Measurements from ENCODE around the gene RAB33B. TPM values are rescaled to one million over a fixed set of nuclear protein-coding genes. Genes with fewer than 3 reads are reported as not detected.

Gene RAB33B
- polyA plus RNA-seq, 6 donors from 2014 or later: 7.8 to 15.3 (median 12.8) TPM

DNA sequence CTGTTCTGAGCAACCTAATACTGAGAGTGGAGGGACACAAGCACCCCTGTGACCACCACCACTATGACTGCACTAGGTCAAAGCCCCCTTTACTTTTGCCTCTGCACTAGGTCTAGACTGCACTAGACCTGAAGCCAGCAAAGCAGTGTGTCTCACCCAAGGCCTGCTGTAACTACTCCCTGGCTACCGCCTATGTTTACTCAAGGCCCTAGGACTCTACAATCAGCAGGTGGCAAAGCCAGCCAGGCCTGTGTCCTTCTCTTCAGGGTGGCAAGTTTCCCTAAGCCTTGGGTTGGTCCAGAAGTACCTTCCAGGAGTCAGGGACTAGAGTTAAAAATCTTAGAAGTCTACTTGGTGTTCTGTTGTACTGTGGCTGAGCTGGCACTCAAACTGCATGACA lies 15.9 kb downstream of the RAB33B start:
- Mint-ChIP-seq H3K27ac (peak overlapping the region in 1 of 6 donors; percentile 30), H3K9me3 (peaks cover 6 to 30% (median 17%) of the 10 kb centered on the region in 7 donors), H3K4me1 (peaks cover 30 to 50% (median 40%) of the 10 kb centered on the region in 3 donors), H3K4me3 (no peak overlapping the region), H3K27me3 (no peaks in the 10 kb centered on the region), H3K36me3 (peaks cover 25 to 35% of the 10 kb centered on the region in 2 donors)
- ATAC-seq (ENCODE audit: low read depth in 2 of 2): no peak
- DNase-seq: no peak

DNA sequence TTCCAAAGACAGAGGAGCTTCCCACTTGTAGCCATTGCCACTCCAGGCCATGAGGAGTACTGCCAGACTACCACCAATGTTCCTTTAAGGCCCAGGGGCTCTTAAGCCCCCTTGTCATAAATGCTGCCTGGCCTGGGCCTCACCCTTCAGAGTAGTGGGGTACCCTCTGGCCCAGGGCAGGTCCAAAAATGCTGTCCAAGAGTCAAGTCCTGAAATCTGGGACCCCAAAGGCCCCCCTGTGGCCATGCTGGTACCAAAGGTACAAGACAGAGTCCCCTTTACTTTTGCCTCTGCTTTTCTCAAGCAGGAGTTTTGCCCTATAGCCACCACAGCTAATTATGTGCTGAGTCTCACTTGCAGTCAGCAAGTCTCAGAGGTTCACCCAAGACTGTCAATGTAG lies 16.4 kb downstream of the RAB33B start:
- DNase-seq (no peak), ATAC-seq (ENCODE audit: low read depth in 2 of 2) (no peak)
- Mint-ChIP-seq H3K4me3 (peak overlapping the region in 2 of 8 donors; percentile 60 to 69), H3K4me1 (peaks cover 30 to 47% (median 40%) of the 10 kb centered on the region in 3 donors), H3K27me3 (no peaks in the 10 kb centered on the region), H3K27ac (peak overlapping the region in 2 of 6 donors; percentile 38 to 56), H3K36me3 (peaks cover 25 to 35% of the 10 kb centered on the region in 2 donors), H3K9me3 (peaks cover 6 to 30% (median 17%) of the 10 kb centered on the region in 7 donors)

- Mint-ChIP-seq H3K4me1 (peaks cover 30 to 43% (median 40%) of the 10 kb centered on the region in 3 donors), H3K4me3 (peak overlapping the region in 5 of 8 donors; percentile 41 to 79 (median 71)), H3K36me3 (peaks cover 25 to 40% of the 10 kb centered on the region in 2 donors), H3K9me3 (peaks cover 6 to 30% (median 17%) of the 10 kb centered on the region in 7 donors), H3K27ac (peak overlapping the region in 4 of 6 donors; percentile 41 to 81 (median 76)), H3K27me3 (no peaks in the 10 kb centered on the region)
- peak; percentile 24 for DNase-seq
- ATAC-seq (ENCODE audit: low read depth in 2 of 2): peak; percentile 71 to 87
Measured at GRCh38 chr4:139470997-139471665, 17.2 kb downstream of the RAB33B start.

DNA sequence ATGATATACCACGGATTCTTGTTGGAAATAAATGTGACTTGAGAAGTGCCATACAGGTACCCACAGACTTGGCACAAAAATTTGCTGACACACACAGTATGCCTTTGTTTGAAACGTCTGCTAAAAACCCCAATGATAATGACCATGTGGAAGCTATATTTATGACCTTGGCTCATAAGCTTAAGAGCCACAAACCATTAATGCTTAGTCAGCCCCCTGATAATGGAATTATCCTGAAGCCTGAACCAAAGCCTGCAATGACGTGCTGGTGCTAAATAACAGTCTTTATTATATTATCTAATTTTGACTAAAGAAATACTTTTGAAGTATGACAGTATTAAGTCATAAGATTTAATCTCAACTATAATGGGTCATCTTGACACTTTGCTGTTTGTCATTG lies 18.9 kb downstream of the RAB33B start:
- Mint-ChIP-seq H3K9me3 (peaks cover 6 to 29% (median 16%) of the 10 kb centered on the region in 7 donors), H3K27ac (no peak overlapping the region), H3K4me1 (peaks cover 30 to 38% (median 36%) of the 10 kb centered on the region in 3 donors), H3K27me3 (no peaks in the 10 kb centered on the region), H3K36me3 (peaks cover 24 to 42% of the 10 kb centered on the region in 2 donors), H3K4me3 (no peak overlapping the region)
- DNase-seq (no peak), ATAC-seq (ENCODE audit: low read depth in 2 of 2) (no peak)

DNA sequence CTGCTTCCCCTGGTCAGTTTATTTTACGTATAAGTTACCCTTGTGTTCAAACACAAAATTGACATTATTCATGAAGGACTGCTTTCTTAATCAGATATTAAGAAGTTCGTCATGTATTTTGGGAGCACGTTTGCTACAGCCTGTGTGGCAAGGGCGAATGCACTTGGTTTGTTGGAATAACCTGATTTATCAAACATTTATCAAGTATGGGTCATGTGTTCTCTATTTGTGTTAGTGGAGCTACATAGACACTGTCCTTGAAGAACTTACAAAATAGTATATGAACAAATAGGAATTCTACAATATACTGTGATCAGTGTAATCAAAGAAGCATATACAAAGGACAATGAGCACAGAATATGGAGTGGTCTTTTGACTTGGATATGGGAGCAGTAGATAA lies 22.4 kb downstream of the RAB33B start:
- Mint-ChIP-seq H3K27ac (no peak overlapping the region), H3K9me3 (peaks cover 0 to 6% (median 3%) of the 10 kb centered on the region in 7 donors), H3K36me3 (peaks cover 0 to 21% of the 10 kb centered on the region in 2 donors), H3K4me3 (no peak overlapping the region), H3K27me3 (no peaks in the 10 kb centered on the region), H3K4me1 (peaks cover 4 to 9% (median 9%) of the 10 kb centered on the region in 3 donors)
- ATAC-seq (ENCODE audit: low read depth in 2 of 2): no peak
- no peak for DNase-seq

GRCh38 chr4:139481465-139481864 lies 27.5 kb downstream of the RAB33B start:
- ATAC-seq (ENCODE audit: low read depth in 2 of 2) (no peak), DNase-seq (no peak)
- no peak overlapping the region for H3K4me3 Mint-ChIP-seq
- H3K4me1 Mint-ChIP-seq: peaks cover 0 to 4% (median 3%) of the 10 kb centered on the region in 3 donors
- H3K27me3 Mint-ChIP-seq: no peaks in the 10 kb centered on the region
- peak overlapping the region in 2 of 6 donors; percentile 64 to 79 for H3K27ac Mint-ChIP-seq
- no peaks in the 10 kb centered on the region for H3K36me3 Mint-ChIP-seq
- no peaks in the 10 kb centered on the region for H3K9me3 Mint-ChIP-seq

DNA sequence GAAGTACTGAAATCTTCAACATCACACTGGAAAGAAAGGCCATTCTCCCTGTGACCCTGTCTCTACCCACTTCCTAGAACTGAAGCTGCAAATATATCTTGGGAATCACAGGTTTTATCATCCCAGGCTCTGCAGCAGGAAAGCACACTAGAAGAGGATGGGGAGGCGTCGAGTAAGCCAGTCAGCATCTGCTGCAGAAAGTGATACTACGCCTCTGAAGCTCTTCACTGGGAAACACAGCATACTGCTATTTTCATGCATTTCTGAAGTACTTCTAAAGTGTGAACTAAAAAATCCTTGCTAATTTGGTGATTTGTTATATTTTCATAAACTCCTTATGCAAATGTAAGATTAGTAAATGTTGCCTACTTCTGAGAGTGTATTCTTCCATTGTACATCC lies 29.1 kb downstream of the RAB33B start:
- no peaks in the 10 kb centered on the region for H3K27me3 Mint-ChIP-seq
- DNase-seq (no peak), ATAC-seq (ENCODE audit: low read depth in 2 of 2) (no peak)
- no peak overlapping the region for H3K27ac Mint-ChIP-seq
- H3K9me3 Mint-ChIP-seq: no peaks in the 10 kb centered on the region
- H3K36me3 Mint-ChIP-seq: no peaks in the 10 kb centered on the region
- peaks cover 0 to 4% (median 0%) of the 10 kb centered on the region in 3 donors for H3K4me1 Mint-ChIP-seq
- H3K4me3 Mint-ChIP-seq: no peak overlapping the region

DNA sequence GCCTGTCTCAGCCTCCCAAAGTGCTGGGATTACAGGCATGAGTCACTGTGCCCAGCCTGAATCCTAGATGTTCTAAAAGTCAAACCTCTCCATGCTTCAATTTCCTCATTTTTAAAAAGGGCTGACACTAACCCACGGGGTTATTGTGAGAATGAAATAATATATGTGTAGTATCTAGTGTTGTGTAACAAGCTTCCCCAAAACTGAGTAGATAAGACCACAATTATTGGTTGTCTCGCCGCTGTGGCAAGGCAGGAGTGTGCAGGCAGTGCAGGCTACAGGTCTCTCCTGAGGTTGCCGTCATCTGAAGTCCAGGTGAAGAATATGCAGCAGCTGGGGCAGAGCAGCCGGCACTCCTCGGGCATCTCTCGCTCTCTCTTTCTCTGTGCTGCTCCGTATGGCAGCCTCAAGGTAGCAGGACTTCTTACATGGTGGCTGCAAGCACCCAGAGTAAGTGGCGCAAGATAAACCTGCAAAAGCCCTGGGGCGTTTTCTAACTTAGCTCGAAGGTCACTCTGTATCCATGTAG lies 30.9 kb downstream of the RAB33B start:
- Mint-ChIP-seq H3K27me3 (no peaks in the 10 kb centered on the region), H3K27ac (no peak overlapping the region), H3K9me3 (no peaks in the 10 kb centered on the region), H3K36me3 (no peaks in the 10 kb centered on the region), H3K4me3 (no peak overlapping the region), H3K4me1 (no peaks in the 10 kb centered on the region)
- ATAC-seq (ENCODE audit: low read depth in 2 of 2): no peak
- DNase-seq: no peak

DNA sequence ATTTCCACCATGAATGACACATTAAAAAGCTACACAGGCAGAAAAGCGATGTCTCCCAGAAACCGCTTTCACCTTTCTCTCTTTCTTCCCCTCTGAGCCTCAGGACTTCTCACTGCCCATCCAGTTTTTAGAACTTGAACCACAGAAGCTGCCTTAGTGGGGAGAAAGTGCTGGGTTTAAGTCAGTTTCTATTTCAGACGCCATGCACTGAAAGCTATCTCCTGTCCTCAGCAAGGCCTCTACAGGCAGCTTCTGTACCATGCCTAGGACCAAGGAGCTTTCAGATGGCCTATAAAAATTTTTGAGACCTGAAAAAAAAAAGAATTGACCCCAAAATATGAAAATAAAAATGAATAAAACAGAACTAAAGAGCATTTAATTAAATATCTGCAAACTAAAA lies 34.5 kb downstream of the RAB33B start:
- Mint-ChIP-seq H3K27me3 (no peaks in the 10 kb centered on the region), H3K4me3 (no peak overlapping the region), H3K27ac (peak overlapping the region in 2 of 6 donors; percentile 9 to 66), H3K4me1 (no peaks in the 10 kb centered on the region), H3K9me3 (peaks cover 0 to 1% (median 0%) of the 10 kb centered on the region in 7 donors), H3K36me3 (no peaks in the 10 kb centered on the region)
- DNase-seq (no peak), ATAC-seq (ENCODE audit: low read depth in 2 of 2) (no peak)

- DNase-seq (no peak), ATAC-seq (ENCODE audit: low read depth in 2 of 2) (no peak)
- H3K4me3 Mint-ChIP-seq: no peak overlapping the region
- no peaks in the 10 kb centered on the region for H3K36me3 Mint-ChIP-seq
- H3K27me3 Mint-ChIP-seq: no peaks in the 10 kb centered on the region
- H3K4me1 Mint-ChIP-seq: no peaks in the 10 kb centered on the region
- H3K9me3 Mint-ChIP-seq: peaks cover 0 to 1% (median 0%) of the 10 kb centered on the region in 7 donors
- H3K27ac Mint-ChIP-seq: no peak overlapping the region
Measured at GRCh38 chr4:139489638-139490037, 35.7 kb downstream of the RAB33B start.

GRCh38 chr4:139492429-139492828 lies 38.5 kb downstream of the RAB33B start:
- DNase-seq: no peak
- Mint-ChIP-seq H3K27ac (no peak overlapping the region), H3K36me3 (no peaks in the 10 kb centered on the region), H3K9me3 (peaks cover 0 to 1% (median 0%) of the 10 kb centered on the region in 7 donors), H3K4me1 (no peaks in the 10 kb centered on the region), H3K4me3 (no peak overlapping the region), H3K27me3 (no peaks in the 10 kb centered on the region)
- no peak for ATAC-seq (ENCODE audit: low read depth in 2 of 2)

DNA sequence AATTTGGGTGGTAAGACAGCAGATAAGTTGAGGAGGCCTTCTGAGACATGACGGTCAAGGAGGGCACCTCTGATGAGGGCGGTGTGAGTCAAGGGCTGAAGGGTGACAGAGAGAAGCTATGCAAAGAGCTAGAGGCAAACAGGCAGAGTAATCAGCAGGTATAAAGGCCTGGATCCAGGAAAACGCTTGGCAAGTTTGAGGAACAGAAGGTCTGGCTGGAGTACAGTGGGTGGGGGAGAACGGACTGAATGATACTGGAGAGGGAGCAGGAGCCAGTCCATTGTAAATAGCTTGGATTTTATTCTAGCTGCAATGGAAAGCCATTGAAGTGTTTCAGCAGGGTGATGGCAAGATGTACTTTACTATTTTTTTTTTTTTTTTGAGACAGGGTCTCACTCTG lies 39.3 kb downstream of the RAB33B start:
- no peak overlapping the region for H3K27ac Mint-ChIP-seq

DNA sequence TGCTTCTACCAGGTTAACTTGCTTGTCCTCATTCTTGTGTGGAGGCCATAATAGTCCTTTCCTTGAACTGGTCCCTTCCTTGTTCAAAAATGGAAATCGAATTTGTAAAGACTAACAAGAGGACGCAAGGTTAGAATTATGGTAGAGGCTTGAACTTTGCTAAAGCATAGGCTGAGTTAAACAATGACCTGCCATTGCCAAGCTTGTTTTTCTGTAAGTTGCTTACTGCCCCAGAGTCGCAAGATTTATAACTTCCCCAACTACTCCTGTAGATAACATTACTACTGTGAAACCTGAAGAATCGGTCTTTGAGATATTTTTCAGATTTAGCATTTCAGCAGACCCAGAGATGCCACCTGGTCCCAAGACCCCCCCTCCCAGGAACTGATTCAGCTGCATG lies 45.3 kb downstream of the RAB33B start:
- Mint-ChIP-seq H3K36me3 (peaks cover 6 to 7% of the 10 kb centered on the region in 2 donors), H3K27ac (no peak overlapping the region), H3K9me3 (peaks cover 0 to 6% (median 2%) of the 10 kb centered on the region in 7 donors), H3K4me3 (no peak overlapping the region), H3K4me1 (peaks cover 0 to 5% (median 0%) of the 10 kb centered on the region in 3 donors), H3K27me3 (peaks cover 0 to 4% (median 0%) of the 10 kb centered on the region in 3 donors)
- no peak for ATAC-seq (ENCODE audit: low read depth in 2 of 2)
- DNase-seq: no peak

More for the DNA sequence above, 39.3 kb downstream of the RAB33B start:
- H3K9me3 Mint-ChIP-seq: peaks cover 0 to 1% (median 0%) of the 10 kb centered on the region in 7 donors
- no peak for DNase-seq
- H3K4me1 Mint-ChIP-seq: no peaks in the 10 kb centered on the region
- no peaks in the 10 kb centered on the region for H3K36me3 Mint-ChIP-seq
- H3K27me3 Mint-ChIP-seq: peaks cover 0 to 4% (median 0%) of the 10 kb centered on the region in 3 donors
- H3K4me3 Mint-ChIP-seq: no peak overlapping the region
- ATAC-seq (ENCODE audit: low read depth in 2 of 2): no peak

GRCh38 chr4:139501117-139501516 lies 47.2 kb downstream of the RAB33B start:
- Mint-ChIP-seq H3K36me3 (peaks cover 7 to 9% of the 10 kb centered on the region in 2 donors), H3K4me1 (peaks cover 0 to 5% (median 0%) of the 10 kb centered on the region in 3 donors), H3K9me3 (peaks cover 0 to 7% (median 5%) of the 10 kb centered on the region in 7 donors), H3K27ac (peak overlapping the region in 1 of 6 donors; percentile 29), H3K4me3 (no peak overlapping the region), H3K27me3 (peaks cover 0 to 4% (median 0%) of the 10 kb centered on the region in 3 donors)
- no peak for ATAC-seq (ENCODE audit: low read depth in 2 of 2)
- DNase-seq: no peak
